Activated T-cell treated with anti-CD3 and anti-CD28 coated beads, Interleukin-2, amount 50 U/mL, for 72 hours (primary cell): Measurements from ENCODE around the gene ZG16B. TPM values are rescaled to one million over a fixed set of nuclear protein-coding genes. Genes with fewer than 3 reads are reported as not detected.
A peak's percentile ranks its signal among the peaks of the same experiment; 100 is the strongest.

Source experiments
- ATAC-seq, 2 donors: fragments of 150-1000 bp; cut with Tn5 transposase; replicated peaks in 1 of 2; 2 replicates each; pipeline ENCODE4 v1.10.0; 2021; ENCODE audit warnings: moderate library complexity in 2 of 2, mild to moderate bottlenecking in 1 of 2
- DNase-seq, 2 donors: peaks; one replicate each; pipeline ENCODE4 v3.0.0; 2021 to 2022; ENCODE audit warnings: mixed read lengths in 1 of 2
- H3K27ac Mint-ChIP-seq: one replicate; pipeline ENCODE4 v1.8.0; 2022; ENCODE audit warnings: mild to moderate bottlenecking, moderate library complexity, mixed read lengths
- H3K27me3 Mint-ChIP-seq: one replicate; pipeline ENCODE4 v1.8.0; 2022; ENCODE audit warnings: low read depth, mixed read lengths
- H3K36me3 Mint-ChIP-seq, 2 donors: one replicate each; pipeline ENCODE4 v1.8.0; 2022; ENCODE audit warnings: mixed read lengths in 2 of 2, mild to moderate bottlenecking in 1 of 2; ENCODE audit not compliant: insufficient read depth in 2 of 2
- H3K4me1 Mint-ChIP-seq: one replicate; pipeline ENCODE4 v1.8.0; 2022; ENCODE audit warnings: low read depth, mixed read lengths
- H3K4me3 Mint-ChIP-seq, 2 donors: one replicate each; pipeline ENCODE4 v1.8.0; 2022; ENCODE audit warnings: mild to moderate bottlenecking in 2 of 2, mixed read lengths in 2 of 2, moderate library complexity in 2 of 2
- H3K9me3 Mint-ChIP-seq, 2 donors: one replicate each; pipeline ENCODE4 v1.8.0; 2022; ENCODE audit warnings: mixed read lengths in 2 of 2
- total RNA-seq, 2 donors: library from RNA; stranded (reverse); gene quantifications; one replicate each; pipeline ENCODE4 v1.2.3, GENCODE V29; 2022

ZG16B gene
- total RNA-seq, 2 donors from 2014 or later: 3.9 to 8.5 TPM

DNA sequence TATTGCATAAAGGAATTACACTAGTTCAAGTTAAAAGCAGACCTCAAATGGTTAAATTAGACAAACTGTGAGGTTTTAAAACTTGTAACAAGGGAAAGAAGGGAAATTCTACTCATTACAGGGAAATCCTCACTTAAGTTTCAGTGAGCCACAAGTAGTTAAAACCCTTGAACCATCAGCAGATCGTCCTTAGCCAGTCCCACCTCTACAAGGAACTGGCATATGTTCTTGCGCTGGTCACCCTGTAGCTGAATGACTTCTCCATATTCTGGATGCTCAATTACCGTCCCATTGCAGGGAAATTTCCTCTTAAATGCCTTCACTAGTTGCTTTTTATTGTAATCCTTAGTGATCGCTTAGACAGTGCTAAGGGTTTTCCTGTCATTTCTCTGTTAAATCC, 7.6 kb upstream of the ZG16B start:
- H3K9me3 Mint-ChIP-seq: no peaks in the 10 kb centered on the region
- no peaks in the 10 kb centered on the region for H3K36me3 Mint-ChIP-seq
- no peaks in the 10 kb centered on the region for H3K4me1 Mint-ChIP-seq
- H3K27ac Mint-ChIP-seq: no peak overlapping the region
- no peak overlapping the region for H3K4me3 Mint-ChIP-seq
- DNase-seq (no peak), ATAC-seq (no peak)
- no peaks in the 10 kb centered on the region for H3K27me3 Mint-ChIP-seq

GRCh38 chr16:2824626-2825025, 5.5 kb upstream of the ZG16B start:
- no peak for DNase-seq
- Mint-ChIP-seq H3K9me3 (no peaks in the 10 kb centered on the region), H3K27me3 (no peaks in the 10 kb centered on the region), H3K4me3 (no peak overlapping the region), H3K36me3 (no peaks in the 10 kb centered on the region), H3K27ac (no peak overlapping the region), H3K4me1 (no peaks in the 10 kb centered on the region)
- no peak for ATAC-seq

- no peak overlapping the region for H3K4me3 Mint-ChIP-seq
- H3K9me3 Mint-ChIP-seq: no peaks in the 10 kb centered on the region
- ATAC-seq: no peak
- H3K36me3 Mint-ChIP-seq: no peaks in the 10 kb centered on the region
- H3K27me3 Mint-ChIP-seq: no peaks in the 10 kb centered on the region
- DNase-seq: no peak
- H3K27ac Mint-ChIP-seq: no peak overlapping the region
- no peaks in the 10 kb centered on the region for H3K4me1 Mint-ChIP-seq
These were observed 4.9 kb upstream of the ZG16B start for GRCh38 chr16:2825049-2825742.

DNA sequence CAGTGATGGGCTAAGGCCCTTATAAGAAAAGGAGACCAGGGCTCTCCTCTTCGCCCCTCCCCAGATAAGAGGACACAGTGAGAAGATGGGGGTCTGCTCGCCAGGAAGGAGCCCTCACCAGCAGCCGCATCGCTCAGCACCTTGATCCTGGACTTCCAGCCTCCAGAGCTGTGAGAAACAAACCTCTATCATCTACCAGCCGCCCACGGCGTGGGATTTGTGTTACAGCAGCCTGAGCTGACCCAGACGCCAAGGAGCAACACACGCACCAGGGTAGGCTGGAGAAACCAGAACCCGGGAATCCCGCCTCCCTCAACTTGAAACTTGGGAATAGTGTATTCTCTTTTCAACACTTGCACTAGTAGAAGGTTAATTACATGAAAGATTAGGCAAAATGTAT, 4.2 kb upstream of the ZG16B start:
- Mint-ChIP-seq H3K27me3 (no peaks in the 10 kb centered on the region), H3K36me3 (no peaks in the 10 kb centered on the region), H3K27ac (no peak overlapping the region), H3K4me1 (no peaks in the 10 kb centered on the region), H3K4me3 (no peak overlapping the region), H3K9me3 (no peaks in the 10 kb centered on the region)
- DNase-seq: no peak
- no peak for ATAC-seq

- no peak for DNase-seq
- Mint-ChIP-seq H3K9me3 (no peaks in the 10 kb centered on the region), H3K4me1 (no peaks in the 10 kb centered on the region), H3K27ac (no peak overlapping the region), H3K27me3 (no peaks in the 10 kb centered on the region), H3K36me3 (no peaks in the 10 kb centered on the region), H3K4me3 (no peak overlapping the region)
- no peak for ATAC-seq
These were observed 3.3 kb upstream of the ZG16B start for GRCh38 chr16:2826591-2827373.

GRCh38 chr16:2827374-2827791, 2.7 kb upstream of the ZG16B start:
- no peaks in the 10 kb centered on the region for H3K9me3 Mint-ChIP-seq
- H3K27me3 Mint-ChIP-seq: no peaks in the 10 kb centered on the region
- no peak overlapping the region for H3K27ac Mint-ChIP-seq

GRCh38 chr16:2827831-2828520, 2.1 kb upstream of the ZG16B start:
- ATAC-seq: no peak
- Mint-ChIP-seq H3K4me1 (no peaks in the 10 kb centered on the region), H3K27ac (no peak overlapping the region), H3K27me3 (no peaks in the 10 kb centered on the region), H3K36me3 (no peaks in the 10 kb centered on the region), H3K4me3 (no peak overlapping the region), H3K9me3 (no peaks in the 10 kb centered on the region)
- no peak for DNase-seq

More at GRCh38 chr16:2827374-2827791, 2.7 kb upstream of the ZG16B start:
- no peak for DNase-seq
- H3K4me3 Mint-ChIP-seq: no peak overlapping the region
- ATAC-seq: no peak
- H3K4me1 Mint-ChIP-seq: no peaks in the 10 kb centered on the region
- no peaks in the 10 kb centered on the region for H3K36me3 Mint-ChIP-seq

DNA sequence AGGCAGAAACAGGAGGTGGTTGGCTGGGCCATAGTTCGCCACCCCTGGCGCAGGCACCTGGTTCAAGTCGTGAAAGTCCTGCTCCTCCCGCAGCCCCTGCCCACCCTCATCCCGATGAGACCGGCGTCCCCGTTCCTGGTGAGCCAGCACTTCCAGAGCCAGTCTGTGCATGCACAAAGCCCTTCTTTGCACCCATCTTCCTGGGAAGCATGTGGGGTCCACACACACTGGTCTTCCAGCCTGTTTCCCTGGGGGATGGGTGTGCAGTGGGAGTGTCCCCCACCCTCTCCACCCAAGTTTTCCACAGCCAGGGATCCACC, 1.6 kb upstream of the ZG16B start:
- no peaks in the 10 kb centered on the region for H3K9me3 Mint-ChIP-seq
- no peaks in the 10 kb centered on the region for H3K36me3 Mint-ChIP-seq
- H3K4me1 Mint-ChIP-seq: no peaks in the 10 kb centered on the region
- no peak overlapping the region for H3K4me3 Mint-ChIP-seq
- DNase-seq (no peak), ATAC-seq (no peak)
- H3K27ac Mint-ChIP-seq: no peak overlapping the region
- no peaks in the 10 kb centered on the region for H3K27me3 Mint-ChIP-seq

DNA sequence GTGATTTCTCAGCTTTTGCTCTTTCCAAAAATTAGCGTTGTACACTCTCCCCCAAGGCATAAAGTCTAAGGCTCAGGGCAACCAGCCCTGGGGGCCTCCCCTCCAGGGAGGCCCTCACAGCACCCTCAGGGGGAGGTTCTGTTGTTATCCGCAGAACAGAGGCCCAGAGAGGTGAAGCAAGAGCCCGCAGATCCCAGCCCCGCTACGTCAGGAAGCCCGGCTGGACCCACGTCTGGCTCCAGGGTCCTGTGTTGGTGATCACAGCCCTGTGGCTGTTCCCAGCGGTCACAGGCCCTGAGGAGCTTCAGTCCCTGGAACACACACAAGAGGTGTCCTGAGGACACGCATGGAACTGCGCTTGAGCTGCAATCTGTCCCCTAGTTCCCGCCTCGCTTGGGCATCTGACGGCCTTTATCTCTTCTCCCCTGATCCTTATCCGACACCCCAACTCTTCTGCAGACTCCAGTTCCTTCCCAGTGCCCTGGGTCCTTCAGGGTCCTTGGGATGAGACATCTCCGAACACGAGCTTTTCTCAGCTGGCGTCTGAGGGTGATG, 1.1 kb upstream of the ZG16B start:
- no peaks in the 10 kb centered on the region for H3K9me3 Mint-ChIP-seq
- H3K27ac Mint-ChIP-seq: no peak overlapping the region
- DNase-seq (no peak), ATAC-seq (no peak)
- no peaks in the 10 kb centered on the region for H3K36me3 Mint-ChIP-seq
- no peaks in the 10 kb centered on the region for H3K4me1 Mint-ChIP-seq
- H3K4me3 Mint-ChIP-seq: no peak overlapping the region
- no peaks in the 10 kb centered on the region for H3K27me3 Mint-ChIP-seq

- DNase-seq: no peak
- H3K4me3 Mint-ChIP-seq: peak overlapping the region in 1 of 2 donors; percentile 37
- no peak for ATAC-seq
- H3K4me1 Mint-ChIP-seq: no peaks in the 10 kb centered on the region
- no peak overlapping the region for H3K27ac Mint-ChIP-seq
- no peaks in the 10 kb centered on the region for H3K9me3 Mint-ChIP-seq
- peaks cover 6% of the 10 kb centered on the region for H3K27me3 Mint-ChIP-seq
- H3K36me3 Mint-ChIP-seq: no peaks in the 10 kb centered on the region
These were observed 222 bp downstream of the ZG16B start for GRCh38 chr16:2830355-2830695.

GRCh38 chr16:2831203-2831602, 1.1 kb downstream of the ZG16B start:
- Mint-ChIP-seq H3K27ac (no peak overlapping the region), H3K27me3 (peaks cover 6% of the 10 kb centered on the region), H3K4me3 (no peak overlapping the region), H3K9me3 (no peaks in the 10 kb centered on the region), H3K4me1 (no peaks in the 10 kb centered on the region), H3K36me3 (no peaks in the 10 kb centered on the region)
- no peak for DNase-seq
- ATAC-seq: no peak

DNA sequence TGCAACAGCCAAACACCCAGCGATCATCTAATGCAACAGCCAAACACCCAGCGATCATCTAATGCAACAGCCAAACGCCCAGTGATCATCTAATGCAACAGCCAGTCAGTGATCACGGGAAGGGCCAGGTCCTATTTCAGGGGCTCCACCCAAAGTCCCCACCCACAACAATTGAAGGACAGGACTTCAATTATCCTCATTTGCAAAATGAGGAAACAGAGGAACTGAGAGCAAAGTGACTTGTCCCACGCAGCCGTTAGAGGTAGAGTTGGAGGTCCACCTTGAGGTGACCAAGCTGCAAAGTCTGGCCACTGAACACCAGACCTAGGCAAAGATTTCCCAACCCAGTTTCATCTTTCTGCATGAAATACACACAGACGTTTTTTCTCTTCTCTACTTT, 3.7 kb downstream of the ZG16B start:
- no peak for ATAC-seq
- Mint-ChIP-seq H3K4me1 (peaks cover 2% of the 10 kb centered on the region), H3K27me3 (peaks cover 15% of the 10 kb centered on the region), H3K36me3 (no peaks in the 10 kb centered on the region), H3K9me3 (no peaks in the 10 kb centered on the region), H3K27ac (no peak overlapping the region), H3K4me3 (no peak overlapping the region)
- DNase-seq: no peak

- Mint-ChIP-seq H3K27ac (no peak overlapping the region), H3K27me3 (peaks cover 15% of the 10 kb centered on the region), H3K4me3 (no peak overlapping the region), H3K4me1 (peaks cover 10% of the 10 kb centered on the region), H3K9me3 (no peaks in the 10 kb centered on the region), H3K36me3 (no peaks in the 10 kb centered on the region)
- DNase-seq (no peak), ATAC-seq (no peak)
These were observed 4.9 kb downstream of the ZG16B start for GRCh38 chr16:2834968-2835367.
